ENCODE results near the gene CD300LF.

DNA sequence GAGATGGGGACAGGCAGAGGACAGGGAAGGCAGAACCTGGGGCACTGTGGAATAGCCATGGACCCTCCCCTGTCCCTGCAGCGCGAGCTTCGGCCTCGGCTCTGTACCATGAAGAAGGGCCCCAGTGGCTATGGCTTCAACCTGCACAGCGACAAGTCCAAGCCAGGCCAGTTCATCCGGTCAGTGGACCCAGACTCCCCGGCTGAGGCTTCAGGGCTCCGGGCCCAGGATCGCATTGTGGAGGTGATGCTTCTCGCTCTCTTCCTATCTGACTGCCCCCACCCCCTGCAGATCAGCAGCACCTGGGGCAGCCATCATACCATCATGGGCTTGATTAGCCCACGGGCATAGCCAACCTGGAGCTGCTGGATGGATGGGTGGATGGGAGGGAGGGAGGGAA is 49.2 kb upstream of the CD300LF start:
- no peak for TF ChIP-seq CTCF (IDR thresholded peaks at IDR 0.05)
- TF ChIP-seq POLR2A (IDR thresholded peaks at IDR 0.05) = no peak
